Measurements from ENCODE around the gene NXNL1. TPM values are rescaled to one million over a fixed set of nuclear protein-coding genes. Genes with fewer than 3 reads are reported as not detected.

NXNL1 gene
- total and polyA plus RNA-seq, 2 of the 13 experiments (the other 11 are each of a cell fraction or from before 2014, with no cell fraction given), result not detected

- TF ChIP-seq SMARCE1 (IDR thresholded peaks at IDR 0.05; ENCODE audit: borderline replicate concordance), result no peak
- TF ChIP-seq ZNF589 (CRISPR knock-in tag; conservative IDR thresholded peaks at IDR 0.05), result no peak
- no peak for TF ChIP-seq ZBTB39 (CRISPR knock-in tag; IDR thresholded peaks at IDR 0.05)
- TF ChIP-seq ZBTB7B (CRISPR knock-in tag; IDR thresholded peaks at IDR 0.05), result no peak
- TF ChIP-seq ZBTB42 (CRISPR knock-in tag; IDR thresholded peaks at IDR 0.05), result no peak
- 0 out of 2 replicates have a peak, but pooled peaks have one; percentile 38 for TF ChIP-seq NFAT5 (CRISPR knock-in tag; IDR thresholded peaks at IDR 0.05)
- TF ChIP-seq TAF15 (IDR thresholded peaks at IDR 0.05; ENCODE audit: low read depth, low read length, poor library complexity, severe bottlenecking), result no peak
- TF ChIP-seq ZNF609 (CRISPR knock-in tag; IDR thresholded peaks at IDR 0.05; ENCODE audit: borderline replicate concordance), result peak; percentile 52; the same call in 1 of the 2 replicates
- no peak for TF ChIP-seq ARID2 (CRISPR knock-in tag; IDR thresholded peaks at IDR 0.05; ENCODE audit: borderline replicate concordance)
- TF ChIP-seq JUN (CRISPR knock-in tag; IDR thresholded peaks at IDR 0.05), result no peak
- TF ChIP-seq KLF16 (CRISPR knock-in tag; IDR thresholded peaks at IDR 0.05), result peak in 1 of 2 experiments; percentile 52; a peak in 2 of 4 replicates
- TF ChIP-seq HOXA5 (CRISPR knock-in tag; IDR thresholded peaks at IDR 0.05), result no peak; the same call in 1 of the 2 replicates
- no peak for TF ChIP-seq CENPX (CRISPR knock-in tag; IDR thresholded peaks at IDR 0.05)
- 0 out of 2 replicates have a peak, but pooled peaks have one; percentile 65 for TF ChIP-seq ZNF275 (CRISPR knock-in tag; IDR thresholded peaks at IDR 0.05; ENCODE audit: borderline replicate concordance)
Observed at GRCh38 chr19:17419621-17420474, 40.9 kb downstream of the NXNL1 start, which contains the start of gene MVB12A (continued).

Data from HepG2 (cell line).